Iris pigment epithelial cell (primary cell): ENCODE measurements around the gene PNLIP.

Experiments used
- DNase-seq: peaks from one replicate; pipeline ENCODE4 v3.0.0-alpha.2; 2011; ENCODE audit warnings: low read depth

PNLIP gene

GRCh38 chr10:116615199-116615776 is 69.6 kb downstream of the PNLIP start:
- DNase-seq: no peak
